RKO (cell line): Measurements from ENCODE around the gene KIAA1549.
"Not testable (repeated sequence)": the region's sequence is repeated elsewhere in the genome, so short reads cannot be mapped to it uniquely, and the experiment has no call there.

Experiments used
- DNase-seq: peaks from one replicate; pipeline ENCODE4 v3.0.0-alpha.2; 2016; ENCODE audit warnings: low spot score

Gene KIAA1549

GRCh38 chr7:138811327-138811726, 169.9 kb downstream of the KIAA1549 start:
- DNase-seq = not testable (repeated sequence)

- no peak for DNase-seq
Measured at GRCh38 chr7:138809346-138809745, 171.8 kb downstream of the KIAA1549 start.

GRCh38 chr7:138804618-138805017, 176.6 kb downstream of the KIAA1549 start:
- DNase-seq = no peak

- no peak for DNase-seq
Measured at GRCh38 chr7:138802706-138803105, 178.5 kb downstream of the KIAA1549 start.

GRCh38 chr7:138801256-138801655, 179.9 kb downstream of the KIAA1549 start:
- DNase-seq = no peak

GRCh38 chr7:138799336-138800000, 181.7 kb downstream of the KIAA1549 start:
- DNase-seq = no peak

- DNase-seq = no peak
Measured at GRCh38 chr7:138798836-138799235, 182.4 kb downstream of the KIAA1549 start.

GRCh38 chr7:138797715-138798320, 183.4 kb downstream of the KIAA1549 start, which contains the start of the genes ATP6V0A4 and TMEM213:
Gene ATP6V0A4 (minus strand): TSS chr7:138798196. CDS start chr7:138771247, 26,949 bp downstream.
Gene TMEM213 (plus strand): TSS chr7:138797994. CDS start chr7:138798105, 111 bp downstream.
- DNase-seq = no peak

GRCh38 chr7:138797046-138797445, 184.1 kb downstream of the KIAA1549 start:
- DNase-seq = not testable (repeated sequence)

- no peak for DNase-seq
Measured at GRCh38 chr7:138796038-138796615, 185.1 kb downstream of the KIAA1549 start.

- DNase-seq = no peak
Measured at GRCh38 chr7:138785587-138786437, 195.4 kb downstream of the KIAA1549 start.

- no peak for DNase-seq
Measured at GRCh38 chr7:138784692-138785091, 196.5 kb downstream of the KIAA1549 start.
